ENCODE results near the gene CYSLTR2. TPM values are rescaled to one million over a fixed set of nuclear protein-coding genes. Genes with fewer than 3 reads are reported as not detected.

CYSLTR2 gene
- total and polyA plus RNA-seq, 2 of the 8 experiments (the other 6 are each of a cell fraction or from before 2014, with no cell fraction given) = not detected

DNA sequence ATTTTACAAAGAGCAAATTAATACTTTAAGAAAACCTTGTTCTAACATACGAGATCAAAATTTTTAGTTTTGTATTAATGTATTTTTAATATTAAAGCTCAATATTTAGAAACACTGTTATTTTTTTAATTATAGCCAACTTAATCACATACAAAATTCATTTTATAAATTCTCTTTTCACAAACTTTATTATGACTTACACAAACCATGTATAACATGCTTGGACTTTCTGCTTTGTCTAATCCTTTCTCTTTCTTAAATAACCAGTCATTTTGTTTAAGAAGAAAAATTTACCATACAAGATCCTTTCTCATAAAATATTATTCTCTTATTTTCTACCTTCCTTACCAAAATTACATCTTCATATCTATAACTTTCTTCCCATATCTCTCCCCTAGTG lies 62.2 kb downstream of the CYSLTR2 start (continued):
- TF ChIP-seq, protein P1, sequence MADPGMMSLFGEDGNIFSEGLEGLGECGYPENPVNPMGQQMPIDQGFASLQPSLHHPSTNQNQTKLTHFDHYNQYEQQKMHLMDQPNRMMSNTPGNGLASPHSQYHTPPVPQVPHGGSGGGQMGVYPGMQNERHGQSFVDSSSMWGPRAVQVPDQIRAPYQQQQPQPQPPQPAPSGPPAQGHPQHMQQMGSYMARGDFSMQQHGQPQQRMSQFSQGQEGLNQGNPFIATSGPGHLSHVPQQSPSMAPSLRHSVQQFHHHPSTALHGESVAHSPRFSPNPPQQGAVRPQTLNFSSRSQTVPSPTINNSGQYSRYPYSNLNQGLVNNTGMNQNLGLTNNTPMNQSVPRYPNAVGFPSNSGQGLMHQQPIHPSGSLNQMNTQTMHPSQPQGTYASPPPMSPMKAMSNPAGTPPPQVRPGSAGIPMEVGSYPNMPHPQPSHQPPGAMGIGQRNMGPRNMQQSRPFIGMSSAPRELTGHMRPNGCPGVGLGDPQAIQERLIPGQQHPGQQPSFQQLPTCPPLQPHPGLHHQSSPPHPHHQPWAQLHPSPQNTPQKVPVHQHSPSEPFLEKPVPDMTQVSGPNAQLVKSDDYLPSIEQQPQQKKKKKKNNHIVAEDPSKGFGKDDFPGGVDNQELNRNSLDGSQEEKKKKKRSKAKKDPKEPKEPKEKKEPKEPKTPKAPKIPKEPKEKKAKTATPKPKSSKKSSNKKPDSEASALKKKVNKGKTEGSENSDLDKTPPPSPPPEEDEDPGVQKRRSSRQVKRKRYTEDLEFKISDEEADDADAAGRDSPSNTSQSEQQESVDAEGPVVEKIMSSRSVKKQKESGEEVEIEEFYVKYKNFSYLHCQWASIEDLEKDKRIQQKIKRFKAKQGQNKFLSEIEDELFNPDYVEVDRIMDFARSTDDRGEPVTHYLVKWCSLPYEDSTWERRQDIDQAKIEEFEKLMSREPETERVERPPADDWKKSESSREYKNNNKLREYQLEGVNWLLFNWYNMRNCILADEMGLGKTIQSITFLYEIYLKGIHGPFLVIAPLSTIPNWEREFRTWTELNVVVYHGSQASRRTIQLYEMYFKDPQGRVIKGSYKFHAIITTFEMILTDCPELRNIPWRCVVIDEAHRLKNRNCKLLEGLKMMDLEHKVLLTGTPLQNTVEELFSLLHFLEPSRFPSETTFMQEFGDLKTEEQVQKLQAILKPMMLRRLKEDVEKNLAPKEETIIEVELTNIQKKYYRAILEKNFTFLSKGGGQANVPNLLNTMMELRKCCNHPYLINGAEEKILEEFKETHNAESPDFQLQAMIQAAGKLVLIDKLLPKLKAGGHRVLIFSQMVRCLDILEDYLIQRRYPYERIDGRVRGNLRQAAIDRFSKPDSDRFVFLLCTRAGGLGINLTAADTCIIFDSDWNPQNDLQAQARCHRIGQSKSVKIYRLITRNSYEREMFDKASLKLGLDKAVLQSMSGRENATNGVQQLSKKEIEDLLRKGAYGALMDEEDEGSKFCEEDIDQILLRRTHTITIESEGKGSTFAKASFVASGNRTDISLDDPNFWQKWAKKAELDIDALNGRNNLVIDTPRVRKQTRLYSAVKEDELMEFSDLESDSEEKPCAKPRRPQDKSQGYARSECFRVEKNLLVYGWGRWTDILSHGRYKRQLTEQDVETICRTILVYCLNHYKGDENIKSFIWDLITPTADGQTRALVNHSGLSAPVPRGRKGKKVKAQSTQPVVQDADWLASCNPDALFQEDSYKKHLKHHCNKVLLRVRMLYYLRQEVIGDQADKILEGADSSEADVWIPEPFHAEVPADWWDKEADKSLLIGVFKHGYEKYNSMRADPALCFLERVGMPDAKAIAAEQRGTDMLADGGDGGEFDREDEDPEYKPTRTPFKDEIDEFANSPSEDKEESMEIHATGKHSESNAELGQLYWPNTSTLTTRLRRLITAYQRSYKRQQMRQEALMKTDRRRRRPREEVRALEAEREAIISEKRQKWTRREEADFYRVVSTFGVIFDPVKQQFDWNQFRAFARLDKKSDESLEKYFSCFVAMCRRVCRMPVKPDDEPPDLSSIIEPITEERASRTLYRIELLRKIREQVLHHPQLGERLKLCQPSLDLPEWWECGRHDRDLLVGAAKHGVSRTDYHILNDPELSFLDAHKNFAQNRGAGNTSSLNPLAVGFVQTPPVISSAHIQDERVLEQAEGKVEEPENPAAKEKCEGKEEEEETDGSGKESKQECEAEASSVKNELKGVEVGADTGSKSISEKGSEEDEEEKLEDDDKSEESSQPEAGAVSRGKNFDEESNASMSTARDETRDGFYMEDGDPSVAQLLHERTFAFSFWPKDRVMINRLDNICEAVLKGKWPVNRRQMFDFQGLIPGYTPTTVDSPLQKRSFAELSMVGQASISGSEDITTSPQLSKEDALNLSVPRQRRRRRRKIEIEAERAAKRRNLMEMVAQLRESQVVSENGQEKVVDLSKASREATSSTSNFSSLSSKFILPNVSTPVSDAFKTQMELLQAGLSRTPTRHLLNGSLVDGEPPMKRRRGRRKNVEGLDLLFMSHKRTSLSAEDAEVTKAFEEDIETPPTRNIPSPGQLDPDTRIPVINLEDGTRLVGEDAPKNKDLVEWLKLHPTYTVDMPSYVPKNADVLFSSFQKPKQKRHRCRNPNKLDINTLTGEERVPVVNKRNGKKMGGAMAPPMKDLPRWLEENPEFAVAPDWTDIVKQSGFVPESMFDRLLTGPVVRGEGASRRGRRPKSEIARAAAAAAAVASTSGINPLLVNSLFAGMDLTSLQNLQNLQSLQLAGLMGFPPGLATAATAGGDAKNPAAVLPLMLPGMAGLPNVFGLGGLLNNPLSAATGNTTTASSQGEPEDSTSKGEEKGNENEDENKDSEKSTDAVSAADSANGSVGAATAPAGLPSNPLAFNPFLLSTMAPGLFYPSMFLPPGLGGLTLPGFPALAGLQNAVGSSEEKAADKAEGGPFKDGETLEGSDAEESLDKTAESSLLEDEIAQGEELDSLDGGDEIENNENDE (IDR thresholded peaks at IDR 0.05; ENCODE audit: insufficient replicate concordance, low read length) = no peak
- TF ChIP-seq GABPA (IDR thresholded peaks at IDR 0.05; ENCODE audit: borderline replicate concordance, insufficient read depth, low read length) (no peak), RXRA (IDR thresholded peaks at IDR 0.05; ENCODE audit: insufficient read depth, low read depth, low read length) (no peak), KDM5A (IDR thresholded peaks at IDR 0.05; ENCODE audit: low read length) (no peak)
